Raji (cell line): ENCODE measurements around the gene DCAF6.

Experiments used
- POLR2A ChIP-seq: IDR thresholded peaks from 2 replicates; pipeline ENCODE4 v1.6.1; 2011; ENCODE audit warnings: low read depth, low read length, control low read depth; ENCODE audit not compliant: insufficient read depth

The DCAF6 gene

DNA sequence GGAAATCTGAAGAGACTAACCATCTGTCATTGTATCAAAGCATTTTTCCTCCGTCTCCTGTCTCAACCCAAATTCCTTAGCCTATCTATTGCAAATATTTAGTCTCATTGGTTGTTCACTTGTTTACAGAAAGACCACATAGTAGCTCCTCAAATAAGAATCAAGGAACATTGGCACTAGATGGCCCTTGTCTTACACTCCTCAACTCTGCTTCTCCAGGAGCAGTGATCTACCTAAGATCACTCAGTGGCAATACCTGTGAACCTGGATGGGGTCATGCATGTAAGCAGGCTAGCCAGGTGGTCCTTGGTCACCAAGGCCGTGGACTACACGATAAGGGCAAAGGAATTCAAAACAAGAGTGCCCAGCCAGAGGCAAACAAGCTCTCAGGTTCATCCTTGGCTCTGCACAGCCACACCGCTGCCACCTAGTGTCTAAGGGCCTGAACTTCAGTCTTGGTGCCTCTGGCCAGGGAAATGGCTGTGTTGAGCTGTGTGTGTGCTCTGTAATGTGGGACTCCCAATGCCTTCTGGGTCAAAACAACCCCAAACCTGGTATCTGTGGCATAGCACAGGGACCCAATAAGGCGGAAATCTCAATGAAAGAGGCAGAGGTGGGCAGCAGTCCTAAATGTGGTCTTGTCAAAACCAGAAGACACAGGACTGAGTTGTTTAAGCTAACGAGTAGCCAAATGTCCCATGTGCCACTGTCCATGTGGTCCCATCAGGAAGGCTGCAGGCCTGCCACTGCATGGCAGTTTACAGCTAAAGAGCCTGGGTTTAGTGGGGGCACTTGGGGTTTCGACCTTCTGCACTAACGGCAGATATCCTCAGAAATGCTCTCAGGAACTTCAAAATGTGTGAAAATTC is 145.8 kb downstream of the DCAF6 start:
- TF ChIP-seq POLR2A, result no peak

DNA sequence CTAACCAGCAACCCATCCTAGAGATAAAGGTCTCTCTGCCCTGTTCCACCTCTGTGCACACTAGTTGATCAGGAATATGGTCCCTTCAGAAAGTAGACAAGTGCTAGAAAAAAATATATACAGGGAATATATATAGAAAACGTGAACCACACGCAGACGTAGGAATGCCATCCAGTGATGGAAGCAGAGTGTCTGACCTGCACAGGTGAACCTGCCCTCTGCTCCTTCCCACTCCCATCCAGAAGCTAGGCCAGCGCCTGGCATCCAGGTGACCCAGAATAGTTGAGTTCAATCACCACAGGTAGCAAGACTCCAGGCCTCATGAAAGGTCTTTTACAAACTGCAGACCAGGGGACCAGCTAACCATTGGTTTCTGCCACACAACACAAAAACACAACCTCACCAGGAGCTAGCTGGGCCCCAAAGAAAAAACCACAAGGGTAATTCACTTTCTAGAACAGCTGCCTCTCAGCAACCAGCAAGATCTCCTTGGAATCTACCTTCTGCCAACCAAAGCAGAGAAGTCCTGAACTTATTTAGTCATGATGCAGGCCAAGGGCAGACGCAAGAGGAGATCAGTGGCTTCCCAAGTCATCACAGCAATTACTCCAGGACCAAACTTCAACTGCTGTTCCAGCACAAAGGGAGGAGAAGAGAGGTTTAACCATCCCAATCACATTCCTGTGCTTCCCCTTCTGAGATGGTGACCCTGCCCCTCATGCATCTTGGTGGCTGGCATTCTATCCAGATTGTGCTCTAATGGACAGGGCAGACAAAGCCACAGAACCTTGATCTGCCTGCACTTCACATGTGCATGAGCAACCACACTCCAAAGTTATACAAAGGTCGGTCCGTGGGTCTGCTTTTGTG is 147.2 kb downstream of the DCAF6 start:
- TF ChIP-seq POLR2A, result no peak

DNA sequence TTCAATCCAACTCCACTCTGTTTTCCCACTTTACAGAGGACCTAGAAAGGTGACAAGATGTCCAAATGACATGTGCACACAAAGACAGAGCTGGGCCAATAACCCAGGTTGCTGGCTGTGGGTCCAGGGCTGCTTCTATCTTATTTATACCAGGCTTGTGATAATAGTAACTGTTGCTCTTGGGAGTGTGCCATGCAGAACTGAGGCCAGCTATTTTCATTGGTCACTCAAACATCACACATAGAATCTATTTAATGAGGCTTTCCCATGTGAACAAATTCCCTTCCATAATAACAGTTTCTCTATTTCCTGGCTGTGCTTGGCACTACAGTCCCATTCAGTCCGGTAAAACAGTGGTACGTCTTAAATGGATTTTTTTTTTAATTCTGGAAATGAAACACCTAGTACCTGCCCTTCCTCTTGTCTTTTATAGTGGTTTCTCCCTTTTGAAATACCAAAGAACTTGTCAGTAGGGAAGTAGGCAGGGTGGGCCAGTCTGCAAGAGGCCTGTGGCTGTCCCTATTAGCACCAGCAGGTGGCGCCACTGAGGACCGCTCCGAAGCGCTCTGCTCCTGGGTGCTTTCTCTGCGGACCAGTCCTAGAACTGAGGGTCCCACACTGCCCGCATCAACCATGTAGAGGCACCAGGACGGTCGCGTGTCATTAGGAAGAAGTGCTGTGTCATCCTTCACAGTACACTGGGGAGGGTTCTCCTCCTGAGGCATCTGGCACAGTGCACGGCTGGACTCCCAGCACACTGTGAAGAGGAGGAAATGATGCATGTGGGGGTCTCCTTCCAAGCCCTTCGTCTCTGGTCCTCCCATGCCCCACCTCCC is 148.1 kb downstream of the DCAF6 start:
- TF ChIP-seq POLR2A, result no peak

DNA sequence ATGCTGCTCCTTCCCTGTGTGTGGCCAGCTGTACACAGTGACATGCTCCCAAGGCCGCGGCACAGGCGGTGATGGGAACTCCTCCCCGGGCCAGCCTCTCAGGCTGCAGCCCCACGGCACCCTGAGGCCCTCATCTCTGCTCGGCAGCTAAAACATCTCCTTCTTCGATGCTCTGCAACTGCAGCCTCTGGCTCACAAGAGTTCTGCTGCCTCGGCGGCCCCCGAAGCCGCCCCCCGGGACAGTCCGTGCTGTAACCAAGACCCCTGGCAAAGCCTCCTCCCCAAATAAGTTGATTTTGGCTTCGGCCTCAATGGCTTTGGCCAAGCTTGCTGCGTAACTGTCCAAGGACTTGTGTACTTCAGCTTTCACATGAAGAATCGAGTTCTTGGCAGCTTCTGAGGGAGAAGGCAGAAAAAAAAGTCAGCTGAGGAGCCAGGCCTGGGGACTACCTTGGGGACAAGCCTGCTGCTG is 149.0 kb downstream of the DCAF6 start:
- no peak for TF ChIP-seq POLR2A

DNA sequence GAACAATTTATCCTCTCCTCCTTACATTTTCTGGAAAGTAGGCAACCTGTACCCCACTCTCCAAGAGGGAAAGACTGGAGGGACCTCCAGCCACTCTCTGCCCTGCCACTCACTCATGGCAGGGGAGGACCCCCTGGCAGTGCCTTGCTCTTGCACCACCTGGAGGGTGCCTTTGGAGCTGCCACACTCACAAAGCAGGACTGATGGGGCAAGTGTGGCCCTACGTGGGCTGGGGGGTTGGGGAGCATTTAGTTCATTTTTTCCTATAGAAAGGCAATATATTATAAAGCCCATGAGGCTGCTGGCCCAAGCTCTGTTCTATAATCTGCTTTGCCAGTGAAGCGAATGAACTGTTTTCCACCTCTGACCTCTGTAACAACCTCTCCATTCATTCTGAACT is 150.0 kb downstream of the DCAF6 start:
- TF ChIP-seq POLR2A, result no peak

DNA sequence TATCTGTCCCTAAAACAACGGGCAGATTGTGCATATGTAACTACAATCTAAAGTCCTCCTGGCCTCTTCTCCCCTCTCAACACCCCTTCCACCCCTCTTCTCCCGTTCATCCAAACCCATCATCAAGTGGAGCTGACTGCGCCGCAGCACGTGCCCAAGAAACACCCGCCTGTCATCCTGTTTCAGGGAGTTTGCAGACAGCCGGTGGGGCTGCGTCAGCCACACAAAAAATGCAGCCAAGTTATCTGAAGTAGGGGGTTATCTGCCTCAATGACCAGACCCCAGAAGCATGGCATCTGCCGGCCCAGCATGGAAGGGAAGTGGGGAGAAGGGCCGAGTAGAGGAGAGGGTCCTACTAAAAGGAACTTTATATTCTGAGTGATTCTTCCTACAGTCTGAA is 151.2 kb downstream of the DCAF6 start:
- TF ChIP-seq POLR2A, result no peak

DNA sequence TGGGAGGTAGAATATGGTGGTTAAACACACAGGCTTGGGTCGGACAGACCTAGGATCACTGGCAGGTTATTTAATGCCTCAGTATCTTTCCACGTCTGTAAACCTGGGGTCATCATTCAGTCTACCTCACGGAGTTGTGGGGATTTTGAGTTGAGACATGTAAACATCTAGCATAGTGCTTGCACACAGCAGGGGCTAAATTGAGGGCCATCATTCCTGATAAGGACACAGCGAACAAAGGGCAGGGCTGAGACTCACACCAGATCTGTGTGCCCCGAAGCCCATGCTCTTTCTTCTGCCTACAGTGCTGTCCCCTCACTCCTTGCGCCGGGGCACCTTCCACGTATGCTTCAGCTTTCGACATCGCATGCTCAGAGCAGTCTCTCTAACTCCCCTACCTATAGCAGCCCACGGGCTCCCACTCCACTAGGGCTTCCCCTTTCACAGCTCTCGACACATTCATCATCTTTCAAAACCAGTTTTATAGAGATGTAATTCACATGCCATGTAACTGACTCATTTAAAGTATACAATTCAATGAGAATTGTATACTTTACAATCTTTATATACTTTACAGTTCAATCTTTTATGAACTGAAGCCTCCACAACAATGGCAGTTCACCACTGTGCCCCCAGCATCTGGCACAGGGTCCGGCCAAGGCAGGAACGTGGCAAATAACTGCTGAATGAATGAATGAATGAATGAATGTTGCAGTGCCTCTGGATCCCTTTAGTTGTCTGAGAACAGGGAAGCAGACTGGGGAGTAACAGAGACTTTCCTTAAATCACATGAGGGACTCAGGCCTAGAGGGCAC is 152.2 kb downstream of the DCAF6 start:
- no peak for TF ChIP-seq POLR2A

DNA sequence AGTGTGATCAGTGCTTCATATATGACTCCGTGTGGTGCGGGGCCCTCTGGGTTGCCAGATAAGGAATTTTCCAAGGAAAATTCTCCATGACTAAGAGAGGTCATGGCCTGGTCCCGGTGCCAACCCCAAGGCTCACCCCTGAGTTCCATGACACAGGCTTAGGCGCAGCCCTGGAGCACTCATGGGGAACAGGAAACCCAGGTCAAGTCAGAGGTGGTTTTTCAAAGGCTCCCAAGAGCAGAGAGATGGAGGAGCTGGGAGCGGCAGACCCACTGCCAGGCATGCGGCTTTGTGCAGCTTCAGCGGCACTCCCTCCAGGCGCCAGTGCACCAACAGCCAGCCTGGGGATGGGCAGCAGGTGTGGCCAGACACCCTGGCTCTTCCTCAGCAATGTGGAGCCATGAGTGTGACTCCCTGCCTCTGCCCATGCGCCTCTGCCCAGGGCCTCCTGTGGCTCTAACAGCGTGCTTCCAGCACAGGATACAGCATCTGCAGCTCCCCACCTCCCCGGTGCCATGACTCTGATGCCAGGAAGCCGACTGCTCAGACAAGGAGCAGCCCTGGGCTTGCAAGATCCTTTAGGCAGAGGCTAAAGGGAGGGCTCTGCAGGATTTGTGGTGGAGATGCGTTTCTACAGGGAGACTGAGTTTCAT is 153.0 kb downstream of the DCAF6 start:
- no peak for TF ChIP-seq POLR2A

DNA sequence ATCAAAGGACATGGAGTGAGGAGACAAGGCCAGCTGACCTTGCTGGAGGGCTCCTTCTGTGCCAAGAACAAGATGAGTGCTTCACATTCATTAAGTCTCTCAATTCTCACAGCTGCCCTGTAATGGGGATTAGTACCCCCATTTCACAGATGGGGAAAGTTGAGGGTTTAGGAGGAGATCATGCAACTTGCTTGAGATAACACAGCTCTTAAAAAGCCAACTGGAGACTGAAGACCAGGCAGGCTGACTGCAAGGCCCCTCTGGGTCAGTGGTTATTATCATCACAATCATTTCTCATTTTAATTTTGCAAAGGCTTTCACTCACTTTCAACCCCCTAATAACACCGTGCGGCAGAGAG is 153.5 kb downstream of the DCAF6 start:
- TF ChIP-seq POLR2A, result no peak

DNA sequence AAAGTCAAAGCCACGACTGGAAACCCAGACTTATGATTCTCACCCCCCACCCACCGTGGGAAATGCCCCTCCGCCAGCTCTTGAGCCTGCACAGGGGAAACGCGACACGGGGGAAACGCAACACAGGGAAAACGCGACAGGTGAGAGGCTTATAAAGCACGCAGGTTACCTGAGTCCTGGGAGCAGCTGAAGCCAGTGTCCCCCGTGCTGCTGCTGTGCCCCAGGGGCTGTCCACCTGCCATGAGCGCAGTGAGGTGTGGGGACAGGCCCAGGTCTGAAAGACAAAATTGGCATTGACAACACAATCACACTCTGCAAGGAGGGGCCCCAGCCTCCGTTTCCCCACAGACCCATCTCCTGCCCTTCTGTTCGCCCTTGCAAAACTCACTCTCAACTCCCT is 153.9 kb downstream of the DCAF6 start:
- TF ChIP-seq POLR2A, result no peak

DNA sequence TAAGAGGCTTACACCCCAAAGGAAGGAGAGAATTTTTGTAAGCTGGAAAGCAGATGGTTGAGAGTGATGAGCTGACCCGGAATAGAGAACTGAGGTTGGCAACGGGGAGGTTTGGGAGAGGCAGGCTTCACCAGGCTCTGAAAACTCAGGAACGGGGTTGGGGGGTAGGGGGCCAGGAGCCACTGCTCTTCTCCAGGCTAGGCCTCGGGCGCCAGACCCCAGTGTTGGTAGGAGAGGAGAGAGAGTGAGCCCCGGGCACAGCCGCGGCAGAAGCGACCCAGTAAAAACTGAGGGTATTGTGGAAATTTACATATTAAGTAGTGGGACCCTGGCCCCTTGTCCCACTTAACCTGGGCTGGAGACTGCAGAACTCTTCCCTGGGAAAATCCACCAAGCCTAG is 154.6 kb downstream of the DCAF6 start:
- no peak for TF ChIP-seq POLR2A

DNA sequence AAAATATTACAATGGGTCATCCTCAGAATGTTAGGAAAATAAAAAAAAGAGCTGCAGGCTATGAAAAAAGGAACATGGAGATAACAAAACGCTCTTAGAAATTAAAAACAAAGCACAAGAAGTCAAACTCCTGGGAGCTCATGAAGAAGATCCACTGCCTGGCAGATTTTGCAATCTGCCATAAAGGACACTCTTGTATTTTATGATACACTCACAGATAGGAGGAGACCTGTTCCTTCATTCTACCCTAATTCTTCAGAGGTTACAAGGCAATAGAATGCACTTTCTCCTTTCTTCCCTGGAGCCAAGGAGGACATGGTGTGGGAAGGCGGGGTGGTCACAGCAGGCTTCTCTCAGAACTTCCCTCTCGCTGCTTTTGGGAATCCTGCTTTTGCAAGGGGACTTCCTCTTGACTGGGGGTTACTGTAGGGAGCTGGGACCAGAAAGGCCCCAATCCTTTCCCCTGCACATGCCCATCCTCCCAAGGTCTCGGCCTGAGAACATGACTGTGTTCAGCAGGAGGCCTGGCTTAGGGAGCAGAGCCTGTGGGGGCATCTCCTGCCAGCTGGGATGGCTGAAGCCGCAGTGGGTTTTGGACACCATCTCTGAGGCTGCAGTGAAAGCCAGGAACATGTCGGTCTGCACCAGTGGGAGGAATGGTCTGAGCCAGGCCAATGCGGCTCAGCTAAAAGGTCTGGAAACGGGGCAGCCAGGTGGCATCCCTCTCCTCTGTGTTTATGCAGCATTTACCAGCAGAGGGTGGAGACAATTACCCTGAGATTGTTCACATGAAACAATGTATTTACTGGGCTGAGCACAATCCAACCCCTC is 155.5 kb downstream of the DCAF6 start:
- TF ChIP-seq POLR2A, result no peak

DNA sequence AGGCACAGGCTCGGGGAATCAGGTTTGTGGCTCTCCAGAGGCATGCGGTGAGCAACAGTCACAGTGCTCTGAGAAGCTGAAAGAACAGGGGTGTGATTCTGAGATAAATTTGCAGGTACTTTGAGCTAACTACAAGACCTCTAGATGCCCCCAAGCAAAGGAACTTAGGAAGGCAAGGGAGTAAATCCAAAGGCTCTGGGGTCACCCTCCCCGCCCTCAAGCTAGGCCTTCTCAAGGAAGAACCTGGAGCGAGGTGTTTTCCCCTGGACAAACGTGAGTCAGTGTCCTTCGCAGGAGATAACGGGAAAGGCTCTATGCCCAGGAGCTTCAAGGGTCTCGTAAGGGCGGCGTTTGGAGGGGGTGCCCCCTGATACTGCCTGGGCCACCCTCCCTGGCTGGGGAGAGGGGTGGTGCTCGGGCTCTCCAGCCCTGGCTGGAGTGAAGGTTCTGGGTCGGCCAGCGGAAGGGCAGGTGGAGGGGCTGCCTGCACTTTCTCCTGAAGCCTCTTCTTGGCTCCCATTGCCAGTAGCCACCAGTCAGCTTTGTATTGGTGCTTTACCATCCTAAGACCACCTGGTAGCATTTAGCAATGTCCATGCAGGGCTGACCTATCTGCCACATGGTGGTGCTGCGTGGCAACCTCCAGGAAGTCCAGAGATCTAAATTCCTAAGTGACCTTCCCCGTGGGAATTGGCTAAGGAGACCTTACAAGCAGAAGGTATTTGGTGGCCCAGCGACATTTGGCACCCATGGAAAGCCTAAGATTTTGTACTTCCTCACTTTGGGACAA is 156.3 kb downstream of the DCAF6 start:
- TF ChIP-seq POLR2A, result no peak

DNA sequence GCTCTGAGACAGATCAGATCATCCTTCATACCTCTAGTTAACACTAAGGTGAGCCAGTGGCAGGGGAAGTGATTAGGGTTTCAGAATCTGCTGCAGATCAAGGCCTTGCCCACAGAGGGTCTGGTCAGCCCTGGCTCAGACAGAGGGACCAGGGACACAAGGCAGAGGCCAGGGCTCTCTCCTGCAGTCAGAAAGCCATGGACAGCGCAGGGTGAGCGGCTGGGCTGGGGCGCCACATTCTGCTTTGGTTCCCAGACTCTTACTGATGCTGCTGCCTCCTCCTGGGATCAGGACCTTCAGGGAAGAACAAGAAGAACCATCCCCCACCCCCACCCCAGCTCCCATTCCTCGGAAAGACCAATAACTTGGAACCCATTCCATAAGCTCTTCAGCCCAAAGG is 157.1 kb downstream of the DCAF6 start:
- TF ChIP-seq POLR2A, result no peak
